Hematopoietic multipotent progenitor cell treated with erythropoietin and hydrocortisone succinate and interleukin-3 and kit ligand, for 6 days (in vitro differentiated cells): ENCODE results near the gene C9orf40.

Source experiments
- DNase-seq: peaks from one replicate; pipeline ENCODE4 v3.0.0-alpha.2; 2015

C9orf40 gene

GRCh38 chr9:74935008-74935407, 17.7 kb downstream of the C9orf40 start:
- DNase-seq: no peak

GRCh38 chr9:74921737-74922136, 31.0 kb downstream of the C9orf40 start:
- DNase-seq: peak; percentile 47

- no peak for DNase-seq
Observed at GRCh38 chr9:74920944-74921626, 31.6 kb downstream of the C9orf40 start.

GRCh38 chr9:74910036-74910435, 42.7 kb downstream of the C9orf40 start:
- no peak for DNase-seq

- DNase-seq: no peak
Observed at GRCh38 chr9:74908665-74909064, 44.0 kb downstream of the C9orf40 start.

- DNase-seq: no peak
Observed at GRCh38 chr9:74907085-74907484, 45.6 kb downstream of the C9orf40 start.

GRCh38 chr9:74901001-74901400, 51.7 kb downstream of the C9orf40 start:
- DNase-seq: no peak
